Hepatocyte (in vitro differentiated cells): ENCODE data around the gene EIF4E3. TPM values are rescaled to one million over a fixed set of nuclear protein-coding genes. Genes with fewer than 3 reads are reported as not detected.

Source experiments
- DNase-seq: peaks from one replicate; pipeline ENCODE4 v3.0.0-alpha.2; 2016; ENCODE audit warnings: low spot score
- H2AFZ ChIP-seq: fragments of 200-600 bp; sonication (generic); 2 replicates; pipeline ENCODE4 v1.6.0; 2016; ENCODE audit warnings: antibody characterized with exemption, mild to moderate bottlenecking
- H3K27ac ChIP-seq: fragments of 200-600 bp; sonication (generic); 2 replicates; pipeline ENCODE4 v1.5.1; 2016; ENCODE audit warnings: mild to moderate bottlenecking
- H3K27me3 ChIP-seq: fragments of 200-600 bp; sonication (generic); 2 replicates; pipeline ENCODE4 v1.6.1; 2016
- H3K36me3 ChIP-seq: fragments of 200-600 bp; sonication (generic); replicated peaks from 2 replicates; pipeline ENCODE4 v1.5.1; 2016; ENCODE audit warnings: low read depth; ENCODE audit not compliant: insufficient read depth
- H3K4me1 ChIP-seq: fragments of 200-600 bp; sonication (generic); 2 replicates; pipeline ENCODE4 v1.5.1; 2016; ENCODE audit warnings: mild to moderate bottlenecking, moderate library complexity; ENCODE audit not compliant: insufficient read depth
- H3K4me2 ChIP-seq: fragments of 200-600 bp; sonication (generic); 2 replicates; pipeline ENCODE4 v1.6.0; 2016
- H3K4me3 ChIP-seq: fragments of 200-600 bp; sonication (generic); 2 replicates; pipeline ENCODE4 v1.5.1; 2016; ENCODE audit warnings: mild to moderate bottlenecking
- H3K79me2 ChIP-seq: fragments of 200-600 bp; sonication (generic); 2 replicates; pipeline ENCODE4 v1.6.0; 2017; ENCODE audit warnings: mild to moderate bottlenecking
- H3K9me2 ChIP-seq: fragments of 200-600 bp; sonication (generic); replicated peaks from 2 replicates; pipeline ENCODE4 v1.6.0; 2017; ENCODE audit warnings: mild to moderate bottlenecking; ENCODE audit not compliant: insufficient read depth
- H3K9me3 ChIP-seq: fragments of 200-600 bp; sonication (generic); 2 replicates; pipeline ENCODE4 v1.5.1; 2016; ENCODE audit warnings: low read depth, mild to moderate bottlenecking
- H4K20me1 ChIP-seq: fragments of 200-600 bp; sonication (generic); 2 replicates; pipeline ENCODE4 v1.6.0; 2016; ENCODE audit warnings: mild to moderate bottlenecking; ENCODE audit not compliant: insufficient read depth, poor library complexity, severe bottlenecking
- CTCF ChIP-seq: fragments of 200-600 bp; sonication (generic); IDR thresholded peaks from 2 replicates; pipeline ENCODE4 v1.5.1; 2016; ENCODE audit warnings: antibody characterized with exemption, mild to moderate bottlenecking; ENCODE audit not compliant: poor library complexity
- EZH2 ChIP-seq: fragments of 200-600 bp; sonication (generic); IDR thresholded peaks from 2 replicates; pipeline ENCODE4 v1.6.1; 2016; ENCODE audit warnings: antibody characterized with exemption, mild to moderate bottlenecking, borderline replicate concordance
- EZH2phosphoT487 ChIP-seq: fragments of 200-600 bp; sonication (generic); IDR thresholded peaks from one replicate; pipeline ENCODE4 v1.6.1; 2018; ENCODE audit warnings: antibody characterized with exemption, mild to moderate bottlenecking, low read depth, moderate library complexity; ENCODE audit not compliant: unreplicated experiment, severe bottlenecking
- WGBS: methylation state at CpG from one replicate; pipeline ENCODE4 v1.1.6; 2016; ENCODE audit warnings: low lambda C conversion rate; ENCODE audit errors: missing lambda C conversion rate; 5-methylcytosine and 5-hydroxymethylcytosine counted together
- polyA plus RNA-seq: library from polyadenylated mRNA; unstranded; fragments of >200 nt; fragmentation: Nextera tagmentation; extraction: Ambion mirVana; gene quantifications from 2 replicates; pipeline ENCODE4 v1.2.1, GENCODE V29; 2016
- total RNA-seq: library from RNA; depleted of rRNA; stranded (reverse); fragments of >200 nt; gene quantifications from 2 replicates; pipeline ENCODE4 v1.2.3, GENCODE V29; 2014

The EIF4E3 gene
- total and polyA plus RNA-seq, 2 experiments from 2014 or later: 4.1 to 7.4 TPM

DNA sequence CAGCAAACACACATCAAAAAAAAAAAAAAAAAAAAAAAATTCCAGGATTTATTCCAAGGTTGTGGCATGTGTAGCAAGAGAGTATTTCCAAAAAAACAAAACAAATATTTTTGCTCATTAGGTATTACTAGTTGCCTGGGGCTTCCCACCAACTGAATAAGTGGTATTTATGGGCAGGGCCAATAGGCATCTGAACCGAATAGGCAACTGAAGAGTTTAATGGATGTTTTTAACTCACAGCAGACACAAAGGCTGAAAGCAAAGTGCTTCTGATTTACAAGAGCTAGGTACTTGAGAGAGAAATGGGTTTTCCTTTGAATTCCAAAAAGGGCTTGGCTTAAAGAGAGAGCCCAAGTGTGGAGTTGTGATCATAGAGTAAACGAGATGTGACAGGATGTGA is 21.4 kb downstream of the EIF4E3 start:
- no peaks in the 10 kb centered on the region for H3K9me3 ChIP-seq
- no peaks in the 10 kb centered on the region for H3K9me2 ChIP-seq
- no peaks in the 10 kb centered on the region for H3K79me2 ChIP-seq
- H4K20me1 ChIP-seq: no peaks in the 10 kb centered on the region
- no peak overlapping the region for H3K4me3 ChIP-seq
- DNase-seq: no peak
- 62% methylated on average over 2 of the region's 2 CpGs for WGBS
- H3K36me3 ChIP-seq: no peaks in the 10 kb centered on the region
- no peak overlapping the region for H2AFZ ChIP-seq
- H3K4me2 ChIP-seq: no peak overlapping the region
- no peaks in the 10 kb centered on the region for H3K4me1 ChIP-seq
- H3K27ac ChIP-seq: no peak overlapping the region
- no peaks in the 10 kb centered on the region for H3K27me3 ChIP-seq
- TF ChIP-seq CTCF (no peak), EZH2 (no peak), EZH2phosphoT487 (no peak)

DNA sequence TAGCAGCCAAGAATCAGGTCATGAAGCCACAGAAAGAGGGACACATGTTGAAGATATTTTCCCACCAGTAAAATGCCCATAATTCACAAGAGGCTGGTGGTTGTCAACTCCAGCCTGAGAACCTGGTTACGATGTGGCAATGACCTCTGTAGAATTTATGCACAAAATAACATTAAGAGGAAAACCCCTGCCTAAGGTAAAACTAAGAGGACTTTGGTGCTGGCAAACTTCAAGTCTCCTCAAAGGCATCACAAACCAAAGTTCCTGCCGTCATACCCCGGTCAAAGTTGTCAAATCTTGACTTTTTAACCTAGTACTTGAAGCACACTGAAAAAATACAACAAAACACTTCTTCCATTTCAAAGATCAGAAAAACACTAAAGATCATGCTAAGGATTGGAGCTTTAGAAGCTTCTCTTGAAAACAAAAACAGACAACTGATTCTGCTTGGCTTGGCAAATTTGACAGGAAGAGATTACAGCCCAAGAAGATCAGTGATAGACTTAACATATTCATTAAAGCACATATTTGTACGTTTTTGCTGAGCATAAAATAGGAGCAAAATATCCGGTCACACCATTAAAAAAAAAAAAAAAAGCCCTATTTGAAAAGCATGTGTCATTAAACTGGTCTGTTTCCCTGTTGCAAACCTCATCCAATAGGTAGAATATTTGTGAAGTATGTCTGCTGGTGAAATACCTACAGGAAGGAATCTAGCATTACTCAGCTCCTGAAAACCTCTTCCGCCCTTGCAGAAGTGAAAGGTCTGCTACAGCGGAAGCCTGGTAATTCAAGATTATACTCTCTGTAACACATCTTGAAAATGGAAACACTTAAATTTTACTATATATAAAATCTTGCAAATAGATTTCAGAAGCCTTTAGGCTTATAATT is 22.8 kb downstream of the EIF4E3 start:
- no peaks in the 10 kb centered on the region for H3K4me1 ChIP-seq
- H2AFZ ChIP-seq: no peak overlapping the region
- H3K79me2 ChIP-seq: no peaks in the 10 kb centered on the region
- H4K20me1 ChIP-seq: no peaks in the 10 kb centered on the region
- no peaks in the 10 kb centered on the region for H3K27me3 ChIP-seq
- no peak overlapping the region for H3K4me2 ChIP-seq
- H3K9me2 ChIP-seq: no peaks in the 10 kb centered on the region
- TF ChIP-seq CTCF (no peak), EZH2 (no peak)
- H3K27ac ChIP-seq: no peak overlapping the region
- no peak for DNase-seq
- WGBS: 82% methylated on average over 7 of the region's 7 CpGs
- H3K36me3 ChIP-seq: no peaks in the 10 kb centered on the region
- H3K4me3 ChIP-seq: no peak overlapping the region
- H3K9me3 ChIP-seq: no peaks in the 10 kb centered on the region

GRCh38 chr3:71701251-71701762 is 23.9 kb downstream of the EIF4E3 start:
- no peak for DNase-seq
- H3K27ac ChIP-seq: no peak overlapping the region
- H3K27me3 ChIP-seq: no peaks in the 10 kb centered on the region
- no peak overlapping the region for H2AFZ ChIP-seq
- H3K4me2 ChIP-seq: no peak overlapping the region
- H3K4me3 ChIP-seq: no peak overlapping the region
- no peaks in the 10 kb centered on the region for H3K9me2 ChIP-seq
- H3K79me2 ChIP-seq: no peaks in the 10 kb centered on the region
- H3K9me3 ChIP-seq: no peaks in the 10 kb centered on the region
- no peaks in the 10 kb centered on the region for H3K4me1 ChIP-seq
- WGBS: 67% methylated on average over 3 of the region's 3 CpGs
- H4K20me1 ChIP-seq: no peaks in the 10 kb centered on the region
- no peaks in the 10 kb centered on the region for H3K36me3 ChIP-seq
- TF ChIP-seq EZH2phosphoT487 (no peak), CTCF (no peak), EZH2 (no peak)
